NCI-H345 treated with DMSO at 0.1 percent for 48 hours (cell line): ENCODE data around the gene PSMD14.
"Not testable (repeated sequence)": the region's sequence is repeated elsewhere in the genome, so short reads cannot be mapped to it uniquely, and the experiment has no call there.

ENCODE experiments used
- DNase-seq: peaks from one replicate; lab custom pipeline; 2025; ENCODE audit not compliant: unreplicated experiment; lab: John Stamatoyannopoulos, UW

Gene PSMD14

DNA sequence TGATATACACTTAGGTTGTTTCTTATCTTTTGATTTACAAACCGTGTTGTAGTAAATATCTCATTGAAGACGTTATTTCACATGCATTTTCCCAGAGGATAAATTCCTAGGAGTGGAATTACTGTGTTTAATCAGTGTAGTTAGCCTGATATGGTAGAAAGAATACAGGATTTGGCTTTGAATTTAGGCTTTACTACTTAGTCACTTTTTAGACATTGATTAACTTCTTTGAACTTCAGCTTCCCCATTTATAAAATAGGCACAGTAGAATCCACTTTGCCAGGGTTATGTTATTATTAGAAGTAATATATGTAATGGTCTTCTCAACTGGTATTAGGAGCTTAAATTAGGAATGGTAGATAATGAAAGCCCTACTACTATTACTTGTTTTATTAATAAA is 27.4 kb downstream of the PSMD14 start:
- DNase-seq, result no peak

GRCh38 chr2:161337247-161337646 is 29.0 kb downstream of the PSMD14 start:
- no peak for DNase-seq

- DNase-seq, result not testable (repeated sequence)
Observed at GRCh38 chr2:161339532-161339931, 31.3 kb downstream of the PSMD14 start.

DNA sequence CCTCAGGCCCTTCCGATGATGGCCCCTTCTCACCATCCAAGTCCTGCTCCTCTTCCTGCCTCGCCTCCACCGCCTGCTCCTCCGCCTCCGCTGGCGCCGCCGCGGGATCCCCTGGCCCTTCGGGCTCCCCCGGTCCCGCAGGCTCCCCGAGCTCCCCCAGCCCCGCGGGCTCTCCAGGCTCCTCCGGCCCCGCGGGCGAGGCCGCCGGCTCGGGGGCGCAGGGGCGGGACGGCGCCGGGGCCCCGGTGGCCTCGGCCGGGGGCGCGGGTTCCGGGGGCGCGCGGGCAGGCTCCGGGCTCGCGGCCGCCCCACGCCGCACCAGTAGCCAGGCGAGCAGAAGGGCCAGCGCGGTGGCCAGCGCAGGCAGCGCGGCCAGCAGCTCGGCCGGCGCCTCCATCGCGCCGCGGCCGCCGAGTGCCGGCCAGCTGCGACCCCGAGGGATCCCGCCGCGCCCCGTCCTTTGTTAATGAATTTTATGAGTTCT is 32.7 kb downstream of the PSMD14 start:
- DNase-seq, result not testable (repeated sequence)

DNA sequence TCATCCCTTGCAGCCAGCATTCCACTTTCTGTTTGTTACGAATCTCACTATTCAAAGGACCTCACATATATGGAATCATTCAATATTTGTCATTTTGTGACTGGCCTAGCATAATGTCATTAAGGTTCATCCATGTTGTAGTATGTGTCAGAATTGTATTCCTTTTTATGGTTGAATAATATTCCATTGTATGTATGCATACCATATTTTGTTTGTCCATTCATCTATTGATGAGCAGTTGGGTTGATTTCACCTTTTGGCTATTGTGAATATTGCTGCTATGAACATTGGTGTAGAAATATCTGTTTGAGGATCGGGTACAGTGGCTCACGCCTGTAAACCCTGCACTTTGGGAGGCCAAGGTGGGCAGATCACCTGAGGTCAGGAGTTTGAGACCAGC is 35.0 kb downstream of the PSMD14 start:
- no peak for DNase-seq

DNA sequence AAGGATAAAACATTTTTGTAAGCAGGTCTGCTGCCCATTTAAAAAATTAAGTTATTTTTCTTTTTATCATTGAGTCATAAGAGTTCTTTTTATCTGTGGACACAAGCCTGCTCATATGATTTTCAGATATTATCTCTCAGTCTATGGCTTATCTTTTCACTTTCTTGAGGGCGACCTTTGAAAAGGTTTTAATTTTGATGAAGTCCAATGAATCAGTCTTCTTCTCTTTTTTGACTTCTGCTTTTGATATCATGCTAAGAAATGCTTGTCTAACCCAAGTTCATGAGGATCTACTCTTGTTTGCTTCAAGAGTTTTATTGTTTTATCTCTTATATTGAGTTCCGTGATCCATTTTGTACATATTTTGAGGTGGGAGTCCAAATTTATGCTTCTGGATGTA is 36.5 kb downstream of the PSMD14 start:
- no peak for DNase-seq

GRCh38 chr2:161351678-161352077 is 43.5 kb downstream of the PSMD14 start:
- no peak for DNase-seq

GRCh38 chr2:161352719-161353118 is 44.5 kb downstream of the PSMD14 start:
- DNase-seq, result no peak

DNA sequence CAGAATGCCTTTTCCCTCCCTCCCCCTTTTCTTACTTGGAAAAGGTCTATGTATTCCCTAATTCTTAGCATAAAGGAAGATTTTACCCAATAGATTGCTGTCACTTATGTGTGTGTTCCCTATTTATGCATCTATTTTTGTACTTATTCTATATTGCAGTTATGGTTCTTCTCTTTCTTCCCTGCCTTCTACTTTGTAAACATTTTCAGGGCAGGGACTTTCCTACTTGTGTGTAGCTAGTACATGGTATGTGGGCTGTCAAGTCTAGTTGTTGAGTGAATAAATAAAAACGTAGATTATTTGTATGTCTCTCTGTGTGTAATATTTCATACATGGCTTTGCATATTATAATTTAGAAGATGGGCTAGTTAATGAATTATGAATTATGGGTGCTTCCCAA is 45.3 kb downstream of the PSMD14 start:
- no peak for DNase-seq

DNA sequence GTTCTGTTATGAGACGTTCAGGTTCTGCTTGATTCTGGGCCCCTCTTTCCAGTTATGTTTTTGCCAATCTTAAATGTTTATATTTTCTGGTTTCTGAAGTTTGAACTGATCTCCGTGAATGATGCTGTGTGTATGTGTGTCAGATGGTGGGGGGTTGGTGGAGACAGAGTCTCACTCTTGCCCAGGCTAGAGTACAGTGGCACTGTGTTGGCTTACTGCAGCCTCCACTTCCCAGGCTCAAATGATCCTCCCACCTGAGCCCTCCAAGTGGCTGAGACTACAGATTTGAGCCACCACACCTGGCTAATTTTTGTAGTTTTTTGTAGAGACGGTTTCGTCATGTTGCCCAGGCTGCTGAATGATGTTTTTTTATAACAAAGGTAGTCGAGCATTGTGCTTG is 45.9 kb downstream of the PSMD14 start:
- DNase-seq, result no peak

GRCh38 chr2:161355106-161355505 is 46.9 kb downstream of the PSMD14 start:
- no peak for DNase-seq

DNA sequence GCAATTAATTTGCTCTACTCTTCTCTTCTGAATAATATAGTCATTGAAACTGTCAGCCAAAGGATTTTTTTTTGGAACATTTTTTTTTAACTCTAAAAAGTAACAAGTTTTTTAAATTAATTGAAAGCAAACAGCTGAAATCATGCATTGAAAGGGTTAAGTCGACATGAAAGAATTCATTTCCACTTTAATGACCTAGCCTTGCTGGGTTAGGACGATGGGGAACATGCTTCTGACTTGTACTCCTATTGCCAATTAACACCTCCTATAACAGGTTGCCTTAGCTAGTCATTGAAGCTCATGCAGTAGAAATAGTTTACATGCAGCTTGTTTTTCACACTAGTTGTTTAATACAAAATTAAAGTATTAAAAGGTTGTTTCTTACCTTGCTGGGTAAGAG is 47.8 kb downstream of the PSMD14 start:
- DNase-seq, result no peak

DNA sequence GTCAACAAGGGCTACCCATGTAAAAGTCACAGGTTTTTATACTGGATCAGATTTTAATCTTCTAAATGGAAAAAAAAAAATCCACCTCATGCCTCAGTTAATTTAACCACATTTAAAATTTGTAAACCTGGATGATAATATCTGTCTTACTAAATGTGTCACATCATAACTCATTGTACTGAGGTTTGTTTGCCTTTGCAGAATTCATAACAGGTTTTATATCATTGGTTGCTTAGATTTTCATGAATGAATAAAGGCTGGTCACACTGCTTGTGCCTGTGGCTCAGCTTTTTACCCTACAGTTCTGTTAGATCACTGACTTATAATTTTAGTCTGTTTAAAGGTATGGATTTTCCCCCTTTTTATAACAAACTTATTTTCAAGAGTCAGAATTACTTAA is 48.9 kb downstream of the PSMD14 start:
- DNase-seq, result no peak

GRCh38 chr2:161358838-161359237 is 50.6 kb downstream of the PSMD14 start:
- DNase-seq, result no peak

GRCh38 chr2:161360095-161360654 is 52.0 kb downstream of the PSMD14 start:
- DNase-seq, result not testable (repeated sequence)

GRCh38 chr2:161362568-161363166 is 54.4 kb downstream of the PSMD14 start:
- no peak for DNase-seq

- DNase-seq, result no peak
Observed at GRCh38 chr2:161367675-161368074, 59.5 kb downstream of the PSMD14 start.

- no peak for DNase-seq
Observed at GRCh38 chr2:161369311-161369710, 61.1 kb downstream of the PSMD14 start.

- no peak for DNase-seq
Observed at GRCh38 chr2:161370981-161371380, 62.8 kb downstream of the PSMD14 start.

DNA sequence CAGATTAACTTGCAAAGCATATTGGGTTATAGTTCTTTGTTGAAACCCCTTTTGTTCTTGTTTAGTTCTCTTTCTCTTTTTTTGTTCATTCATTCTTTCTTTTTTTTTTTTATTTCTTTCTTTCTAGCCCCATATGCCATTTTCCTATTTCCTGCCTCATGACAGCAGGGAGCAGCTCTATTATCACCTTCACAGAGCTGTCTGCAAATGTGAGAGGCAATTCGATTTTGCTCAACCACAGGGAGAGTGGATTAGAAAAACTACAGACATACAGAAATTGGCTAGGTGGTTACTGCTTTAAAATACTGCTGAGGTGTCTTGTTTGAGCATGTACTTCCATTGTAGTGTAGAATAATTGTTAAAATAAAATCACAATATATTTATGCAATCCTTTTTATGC is 63.6 kb downstream of the PSMD14 start:
- DNase-seq, result no peak

GRCh38 chr2:161373942-161374341 is 65.7 kb downstream of the PSMD14 start:
- no peak for DNase-seq

DNA sequence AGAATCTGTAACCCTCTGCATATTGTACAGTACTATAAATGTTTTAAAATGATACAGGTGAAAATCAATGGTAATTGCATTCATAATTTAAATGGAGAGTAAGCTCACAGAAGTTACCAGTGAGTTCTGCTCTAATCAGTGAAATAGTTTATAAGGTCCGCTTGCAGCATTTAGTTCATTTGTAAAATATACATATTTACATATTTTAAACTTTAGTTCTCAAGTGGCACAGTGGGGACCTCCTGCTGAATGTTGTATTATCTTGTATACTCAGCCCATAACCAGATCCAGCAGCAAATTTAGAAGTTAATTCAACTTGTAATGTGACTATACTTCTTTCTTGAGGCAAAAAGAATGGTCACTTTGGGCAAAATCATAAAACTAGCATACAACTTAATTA is 66.2 kb downstream of the PSMD14 start:
- DNase-seq, result no peak

DNA sequence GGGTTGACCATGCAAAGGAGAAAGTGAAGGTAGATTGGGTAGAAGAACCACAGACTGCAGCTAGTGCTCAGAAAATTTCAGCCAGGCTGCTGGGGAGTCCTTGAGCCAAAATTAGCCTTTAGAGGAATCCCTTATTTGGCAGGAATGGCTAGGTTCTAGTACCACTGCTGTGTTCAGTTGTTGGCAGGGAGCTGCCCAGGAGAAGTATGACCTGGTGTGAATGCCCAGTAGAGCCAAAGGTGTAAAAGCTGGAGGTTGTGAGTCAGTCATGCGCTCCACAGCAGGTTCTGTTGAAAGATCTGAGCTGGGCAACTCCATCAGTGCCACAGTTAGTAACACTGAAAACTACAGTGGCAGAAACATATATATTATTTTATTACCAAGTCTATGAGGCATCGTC is 71.5 kb downstream of the PSMD14 start:
- no peak for DNase-seq
